Peyer's patch (tissue), 4 donors: ENCODE results near the gene ZCCHC17.
"Not testable (repeated sequence)": the region's sequence is repeated elsewhere in the genome, so short reads cannot be mapped to it uniquely, and the experiment has no call there.

Source experiments
- CTCF ChIP-seq, 6 experiments: fragments of 450-650 bp in 4 of 6; fragments of 200-600 bp in 2 of 6; sonication (generic) in 1 of 6; IDR thresholded peaks; one replicate each; pipeline ENCODE4 v1.5.1; 2017 to 2019; ENCODE audit warnings: antibody characterized with exemption in 6 of 6, mild to moderate bottlenecking in 3 of 6, moderate library complexity in 1 of 6
- POLR2A ChIP-seq, 2 donors: fragments of 450-650 bp; IDR thresholded peaks; one replicate each; pipeline ENCODE4 v1.5.1; 2017; ENCODE audit warnings: antibody characterized with exemption in 2 of 2, mild to moderate bottlenecking in 2 of 2, moderate library complexity in 2 of 2

- TF ChIP-seq CTCF, POLR2A (IDR thresholded peaks at IDR 0.05): not testable (repeated sequence)
Measured at GRCh38 chr1:31262393-31262792, 34.4 kb upstream of the ZCCHC17 start.
